ENCODE data around the gene PCNX1. TPM values are rescaled to one million over a fixed set of nuclear protein-coding genes. Genes with fewer than 3 reads are reported as not detected.

Gene PCNX1
- total RNA-seq, 1 donor from 2014 or later, result 46.5 TPM

- no peaks in the 10 kb centered on the region for H3K4me1 ChIP-seq
- intact Hi-C loops (cut with DNase I), result no loop called here
- no peak for TF ChIP-seq CTCF (IDR thresholded peaks at IDR 0.05)
- no peak for DNase-seq
- ATAC-seq, result no peak
- H3K36me3 ChIP-seq, result peaks cover 77% of the 10 kb centered on the region
- H3K4me3 ChIP-seq, result no peak overlapping the region
- H3K27me3 ChIP-seq, result no peaks in the 10 kb centered on the region
- no peak overlapping the region for H3K27ac ChIP-seq
- no peaks in the 10 kb centered on the region for H3K9me3 ChIP-seq
Observed at GRCh38 chr14:71056168-71056567, 148.9 kb downstream of the PCNX1 start.

- Histone ChIP-seq H3K4me1 (no peaks in the 10 kb centered on the region), H3K4me3 (no peak overlapping the region), H3K36me3 (peaks cover 75% of the 10 kb centered on the region), H3K9me3 (no peaks in the 10 kb centered on the region), H3K27me3 (no peaks in the 10 kb centered on the region), H3K27ac (no peak overlapping the region)
- intact Hi-C loops (cut with DNase I), result no loop called here
- ATAC-seq, result no peak
- no peak for TF ChIP-seq CTCF (IDR thresholded peaks at IDR 0.05)
- no peak for DNase-seq
Observed at GRCh38 chr14:71060274-71060673, 153.0 kb downstream of the PCNX1 start.

GRCh38 chr14:71060825-71061455 lies 153.7 kb downstream of the PCNX1 start:
- Histone ChIP-seq H3K4me3 (no peak overlapping the region), H3K27ac (no peak overlapping the region), H3K27me3 (no peaks in the 10 kb centered on the region), H3K4me1 (no peaks in the 10 kb centered on the region), H3K9me3 (no peaks in the 10 kb centered on the region), H3K36me3 (peaks cover 70% of the 10 kb centered on the region)
- TF ChIP-seq CTCF (IDR thresholded peaks at IDR 0.05), result no peak
- ATAC-seq (no peak), DNase-seq (no peak)
- intact Hi-C loops (cut with DNase I), result no loop called here

- ATAC-seq (no peak), DNase-seq (no peak)
- TF ChIP-seq CTCF (IDR thresholded peaks at IDR 0.05), result no peak
- intact Hi-C loops (cut with DNase I), result no loop called here
- Histone ChIP-seq H3K4me3 (no peak overlapping the region), H3K9me3 (no peaks in the 10 kb centered on the region), H3K27me3 (no peaks in the 10 kb centered on the region), H3K36me3 (peaks cover 65% of the 10 kb centered on the region), H3K27ac (no peak overlapping the region), H3K4me1 (no peaks in the 10 kb centered on the region)
Observed at GRCh38 chr14:71061458-71061857, 154.2 kb downstream of the PCNX1 start.

- ATAC-seq (no peak), DNase-seq (no peak)
- Histone ChIP-seq H3K27me3 (no peaks in the 10 kb centered on the region), H3K4me1 (no peaks in the 10 kb centered on the region), H3K4me3 (no peak overlapping the region), H3K36me3 (peaks cover 54% of the 10 kb centered on the region), H3K27ac (no peak overlapping the region), H3K9me3 (no peaks in the 10 kb centered on the region)
- no peak for TF ChIP-seq CTCF (IDR thresholded peaks at IDR 0.05)
- intact Hi-C loops (cut with DNase I), result no loop called here
Observed at GRCh38 chr14:71062581-71063303, 155.5 kb downstream of the PCNX1 start.
